Measurements from ENCODE around the gene ATP23. TPM values are rescaled to one million over a fixed set of nuclear protein-coding genes. Genes with fewer than 3 reads are reported as not detected.

The ATP23 gene, protein sequence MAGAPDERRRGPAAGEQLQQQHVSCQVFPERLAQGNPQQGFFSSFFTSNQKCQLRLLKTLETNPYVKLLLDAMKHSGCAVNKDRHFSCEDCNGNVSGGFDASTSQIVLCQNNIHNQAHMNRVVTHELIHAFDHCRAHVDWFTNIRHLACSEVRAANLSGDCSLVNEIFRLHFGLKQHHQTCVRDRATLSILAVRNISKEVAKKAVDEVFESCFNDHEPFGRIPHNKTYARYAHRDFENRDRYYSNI
- polyA plus RNA-seq (2013, experiment 1 of 2) = 8.5 TPM
- polyA plus RNA-seq (2013, experiment 2 of 2) = 10.0 TPM

DNA sequence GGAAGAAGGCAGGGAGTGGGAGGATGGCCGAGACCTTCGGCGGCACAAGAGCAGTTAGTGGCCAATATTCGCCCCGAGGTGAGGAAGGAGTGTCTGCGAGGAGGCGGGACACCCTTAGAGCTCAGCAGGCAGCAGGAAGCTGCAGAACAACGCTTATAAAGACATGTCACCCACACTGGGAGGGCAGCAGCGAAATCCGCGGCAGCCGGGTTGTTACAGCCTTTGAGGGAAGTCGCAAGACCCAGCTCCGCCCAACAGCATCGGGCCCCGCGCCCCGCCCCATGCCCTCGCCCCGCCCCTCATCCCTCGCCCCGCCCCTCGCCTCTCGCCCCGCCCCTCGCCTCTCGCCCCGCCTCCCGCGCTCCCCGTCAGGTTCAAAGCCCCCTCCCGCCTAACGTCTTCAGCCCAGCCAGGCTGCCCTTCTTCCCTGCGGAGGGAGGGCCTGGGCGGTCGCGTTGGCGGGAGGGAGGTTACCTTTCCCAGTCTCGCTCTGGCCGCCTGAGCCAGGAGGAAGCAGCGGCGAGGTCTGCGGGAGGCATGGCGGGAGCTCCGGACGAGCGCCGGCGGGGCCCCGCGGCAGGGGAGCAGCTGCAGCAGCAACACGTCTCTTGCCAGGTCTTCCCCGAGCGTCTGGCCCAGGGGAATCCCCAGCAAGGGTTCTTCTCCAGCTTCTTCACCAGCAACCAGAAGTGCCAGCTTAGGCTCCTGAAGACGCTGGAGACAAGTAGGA, at the start of gene ATP23:
Gene ATP23, plus strand, starts transcription at position 403 of the 730 bp plus-strand sequence. Its CDS starts 135 bp downstream, at position 538.
- Histone ChIP-seq H3K36me3 (ENCODE audit: insufficient read depth, low read length) (no peaks in the 10 kb centered on the region), H3K9ac (ENCODE audit: low read depth, low read length) (peak within 1 kb of the TSS; percentile 74), H3K27ac (ENCODE audit: low read depth, low read length) (peak within 1 kb of the TSS; percentile 55), H3K9me3 (ENCODE audit: insufficient read depth, low read depth, low read length) (no peaks in the 10 kb centered on the region), H3K27me3 (ENCODE audit: insufficient read depth, low read length) (peaks cover 24% of the 10 kb centered on the region), H3K4me3 (ENCODE audit: low read length) (peak within 1 kb of the TSS; percentile 95), H3K4me1 (ENCODE audit: insufficient read depth, low read length) (peaks cover 8% of the 10 kb centered on the region)
- under 1% methylated on average over 48 of the region's 55 CpGs for WGBS

GRCh38 chr12:57892232-57892972, 49.0 kb upstream of the ATP23 start:
- 81% methylated on average over 8 of the region's 9 CpGs for WGBS
- peaks cover 8% of the 10 kb centered on the region for H3K27me3 ChIP-seq (ENCODE audit: insufficient read depth, low read length)
- H3K27ac ChIP-seq (ENCODE audit: low read depth, low read length) = no peak overlapping the region
- no peak overlapping the region for H3K9ac ChIP-seq (ENCODE audit: low read depth, low read length)
- H3K4me3 ChIP-seq (ENCODE audit: low read length) = no peak overlapping the region
- peaks cover 45% of the 10 kb centered on the region for H3K4me1 ChIP-seq (ENCODE audit: insufficient read depth, low read length)
- no peaks in the 10 kb centered on the region for H3K36me3 ChIP-seq (ENCODE audit: insufficient read depth, low read length)
- H3K9me3 ChIP-seq (ENCODE audit: insufficient read depth, low read depth, low read length) = no peaks in the 10 kb centered on the region

- Histone ChIP-seq H3K9ac (ENCODE audit: low read depth, low read length) (peak overlapping the region; percentile 60), H3K27me3 (ENCODE audit: insufficient read depth, low read length) (peaks cover 12% of the 10 kb centered on the region), H3K9me3 (ENCODE audit: insufficient read depth, low read depth, low read length) (no peaks in the 10 kb centered on the region), H3K36me3 (ENCODE audit: insufficient read depth, low read length) (no peaks in the 10 kb centered on the region), H3K27ac (ENCODE audit: low read depth, low read length) (peak overlapping the region; percentile 65; the same call in 1 of the 2 replicates), H3K4me3 (ENCODE audit: low read length) (peak overlapping the region; percentile 26), H3K4me1 (ENCODE audit: insufficient read depth, low read length) (peaks cover 37% of the 10 kb centered on the region)
- WGBS = 57% methylated on average over 13 of the region's 13 CpGs
Measured at GRCh38 chr12:57893431-57894353, 47.7 kb upstream of the ATP23 start.

DNA sequence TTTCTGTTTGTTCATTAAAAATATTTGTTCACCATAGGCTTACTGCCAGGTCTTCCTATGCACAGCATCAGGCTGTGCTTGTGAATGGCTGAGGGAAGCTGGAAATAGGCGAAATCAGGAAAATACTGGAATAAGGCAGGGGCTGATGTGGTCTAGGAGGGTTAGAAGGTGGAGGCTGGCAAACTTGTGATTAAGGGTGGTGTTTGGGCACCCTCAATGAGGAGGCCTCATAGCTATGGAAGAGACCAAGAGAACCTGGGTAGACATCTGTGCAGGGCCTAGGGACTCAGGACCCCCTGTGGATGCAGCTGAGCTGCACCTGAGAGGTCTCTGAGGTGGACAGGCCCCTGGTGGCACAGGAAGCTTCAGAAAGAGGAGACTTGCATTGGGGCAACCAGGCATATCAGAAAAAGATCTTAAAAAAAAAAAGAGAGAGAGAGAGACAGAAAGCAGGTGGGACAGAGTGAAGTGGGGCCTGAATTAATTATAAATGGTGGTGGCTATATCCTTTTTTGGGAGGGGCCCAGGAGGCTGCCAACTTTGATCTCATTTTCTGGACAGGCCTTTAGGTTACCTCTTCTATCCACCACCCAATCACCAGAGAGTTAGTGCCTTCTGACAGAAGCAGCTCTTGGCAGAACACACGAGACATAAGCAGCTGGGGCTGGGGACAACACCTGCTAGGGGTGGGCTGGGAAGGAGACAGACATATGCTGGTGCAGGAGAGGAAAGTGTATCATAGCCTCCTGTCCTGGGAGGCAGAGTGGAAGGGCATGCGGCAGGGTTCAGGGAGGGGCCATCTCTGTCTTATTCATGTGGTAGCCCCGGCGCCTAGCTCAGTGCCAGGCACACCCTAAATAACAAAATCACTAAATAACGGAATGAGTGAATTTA, 46.7 kb upstream of the ATP23 start:
- Histone ChIP-seq H3K4me3 (ENCODE audit: low read length) (0 out of 2 replicates have a peak overlapping the region, but pooled peaks have one; percentile 16), H3K9me3 (ENCODE audit: insufficient read depth, low read depth, low read length) (no peaks in the 10 kb centered on the region), H3K4me1 (ENCODE audit: insufficient read depth, low read length) (peaks cover 28% of the 10 kb centered on the region), H3K27me3 (ENCODE audit: insufficient read depth, low read length) (peaks cover 12% of the 10 kb centered on the region), H3K36me3 (ENCODE audit: insufficient read depth, low read length) (no peaks in the 10 kb centered on the region), H3K9ac (ENCODE audit: low read depth, low read length) (no peak overlapping the region), H3K27ac (ENCODE audit: low read depth, low read length) (no peak overlapping the region)
- 92% methylated on average over 6 of the region's 6 CpGs for WGBS

- no peak overlapping the region for H3K4me3 ChIP-seq (ENCODE audit: low read length)
- 84% methylated on average over 5 of the region's 5 CpGs for WGBS
- H3K9ac ChIP-seq (ENCODE audit: low read depth, low read length) = 0 out of 2 replicates have a peak overlapping the region, but pooled peaks have one; percentile 72
- H3K27me3 ChIP-seq (ENCODE audit: insufficient read depth, low read length) = peaks cover 12% of the 10 kb centered on the region
- H3K36me3 ChIP-seq (ENCODE audit: insufficient read depth, low read length) = no peaks in the 10 kb centered on the region
- peaks cover 25% of the 10 kb centered on the region for H3K4me1 ChIP-seq (ENCODE audit: insufficient read depth, low read length)
- no peaks in the 10 kb centered on the region for H3K9me3 ChIP-seq (ENCODE audit: insufficient read depth, low read depth, low read length)
- H3K27ac ChIP-seq (ENCODE audit: low read depth, low read length) = no peak overlapping the region
Measured at GRCh38 chr12:57895389-57896114, 45.8 kb upstream of the ATP23 start.

GRCh38 chr12:57896115-57896433, 45.3 kb upstream of the ATP23 start:
- peaks cover 25% of the 10 kb centered on the region for H3K4me1 ChIP-seq (ENCODE audit: insufficient read depth, low read length)
- H3K27me3 ChIP-seq (ENCODE audit: insufficient read depth, low read length) = peaks cover 12% of the 10 kb centered on the region
- WGBS = 39% methylated on average over 6 of the region's 6 CpGs
- no peaks in the 10 kb centered on the region for H3K9me3 ChIP-seq (ENCODE audit: insufficient read depth, low read depth, low read length)
- H3K36me3 ChIP-seq (ENCODE audit: insufficient read depth, low read length) = no peaks in the 10 kb centered on the region
- peak overlapping the region; percentile 58 for H3K4me3 ChIP-seq (ENCODE audit: low read length)
- H3K9ac ChIP-seq (ENCODE audit: low read depth, low read length) = peak overlapping the region; percentile 72
- no peak overlapping the region for H3K27ac ChIP-seq (ENCODE audit: low read depth, low read length)

GRCh38 chr12:57896434-57897201, 44.7 kb upstream of the ATP23 start:
- Histone ChIP-seq H3K9me3 (ENCODE audit: insufficient read depth, low read depth, low read length) (no peaks in the 10 kb centered on the region), H3K4me1 (ENCODE audit: insufficient read depth, low read length) (peaks cover 25% of the 10 kb centered on the region), H3K36me3 (ENCODE audit: insufficient read depth, low read length) (no peaks in the 10 kb centered on the region), H3K4me3 (ENCODE audit: low read length) (peak overlapping the region; percentile 58), H3K9ac (ENCODE audit: low read depth, low read length) (peak overlapping the region; percentile 72), H3K27ac (ENCODE audit: low read depth, low read length) (no peak overlapping the region), H3K27me3 (ENCODE audit: insufficient read depth, low read length) (peaks cover 12% of the 10 kb centered on the region)
- WGBS = 2% methylated on average over 53 of the region's 54 CpGs

GRCh38 chr12:57897286-57897974, 43.9 kb upstream of the ATP23 start:
- H3K27ac ChIP-seq (ENCODE audit: low read depth, low read length) = no peak overlapping the region
- H3K4me1 ChIP-seq (ENCODE audit: insufficient read depth, low read length) = peaks cover 25% of the 10 kb centered on the region
- WGBS = 81% methylated on average over 10 of the region's 10 CpGs
- peaks cover 12% of the 10 kb centered on the region for H3K27me3 ChIP-seq (ENCODE audit: insufficient read depth, low read length)
- H3K4me3 ChIP-seq (ENCODE audit: low read length) = peak overlapping the region; percentile 58
- no peak overlapping the region for H3K9ac ChIP-seq (ENCODE audit: low read depth, low read length)
- H3K9me3 ChIP-seq (ENCODE audit: insufficient read depth, low read depth, low read length) = no peaks in the 10 kb centered on the region
- H3K36me3 ChIP-seq (ENCODE audit: insufficient read depth, low read length) = no peaks in the 10 kb centered on the region

All from HUES64 (cell line).